GM21825 (cell line): ENCODE results near the gene GSS.

Experiments used
- ATAC-seq: cut with Tn5 transposase; IDR thresholded peaks from one replicate; pipeline ENCODE4 v1.9.1; 2021; ENCODE audit warnings: mild to moderate bottlenecking, moderate library complexity; ENCODE audit not compliant: unreplicated experiment

The GSS gene

DNA sequence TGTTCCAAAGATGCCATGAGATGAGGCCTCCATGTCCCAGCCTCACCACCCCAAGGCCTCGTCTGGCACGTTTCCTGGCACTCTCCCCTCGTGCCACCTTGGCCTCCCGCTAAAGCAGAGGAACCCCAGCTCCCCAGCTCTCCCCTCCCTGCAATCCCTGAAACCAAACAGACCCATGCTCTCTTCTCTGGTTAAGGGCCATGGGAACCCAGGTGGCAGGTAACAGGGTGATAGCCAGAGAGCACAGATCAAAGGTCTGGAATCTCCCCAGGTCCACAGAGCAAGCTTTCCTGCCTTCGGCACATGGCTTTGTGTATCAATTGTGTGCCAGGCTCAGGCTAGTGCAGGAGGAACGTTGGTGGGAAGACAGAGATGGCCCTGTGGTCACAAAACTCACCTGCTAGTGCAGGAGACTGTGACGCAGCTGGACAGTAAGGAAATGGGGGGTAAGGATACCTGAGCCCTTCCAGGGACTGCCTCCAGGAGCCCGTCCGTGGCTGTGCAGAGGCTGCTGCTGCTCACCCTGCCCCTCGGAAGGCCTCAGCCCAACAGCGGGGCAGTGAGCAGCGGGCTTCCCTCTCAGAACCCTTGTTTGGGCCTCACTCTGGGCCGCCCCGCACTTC lies 39.0 kb upstream of the GSS start:
- ATAC-seq: no peak

DNA sequence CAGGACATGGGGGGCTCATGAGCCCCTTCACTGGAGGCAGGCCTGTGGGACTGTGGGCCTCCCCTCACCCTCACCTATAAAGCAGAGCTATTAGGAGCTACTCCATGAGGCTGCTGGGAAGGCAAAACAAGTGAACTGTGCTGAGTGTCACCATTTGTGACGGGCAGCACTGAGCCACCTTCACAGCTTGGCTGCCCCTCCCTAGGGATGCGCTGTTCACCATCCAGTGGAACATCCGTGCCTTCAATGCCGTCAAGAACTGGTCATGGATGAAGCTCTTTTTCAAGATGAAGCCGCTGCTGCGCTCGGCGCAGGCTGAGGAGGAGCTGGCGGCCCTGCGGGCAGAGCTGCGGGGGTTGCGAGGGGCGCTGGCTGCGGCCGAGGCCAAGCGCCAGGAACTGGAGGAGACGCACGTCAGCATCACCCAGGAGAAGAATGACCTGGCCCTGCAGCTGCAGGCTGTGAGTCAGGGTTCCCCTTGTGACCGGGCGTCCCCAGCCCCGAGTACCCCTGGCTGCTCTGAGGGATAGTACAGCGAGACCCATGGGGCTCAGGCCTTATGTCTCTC lies 38.4 kb upstream of the GSS start:
- no peak for ATAC-seq

DNA sequence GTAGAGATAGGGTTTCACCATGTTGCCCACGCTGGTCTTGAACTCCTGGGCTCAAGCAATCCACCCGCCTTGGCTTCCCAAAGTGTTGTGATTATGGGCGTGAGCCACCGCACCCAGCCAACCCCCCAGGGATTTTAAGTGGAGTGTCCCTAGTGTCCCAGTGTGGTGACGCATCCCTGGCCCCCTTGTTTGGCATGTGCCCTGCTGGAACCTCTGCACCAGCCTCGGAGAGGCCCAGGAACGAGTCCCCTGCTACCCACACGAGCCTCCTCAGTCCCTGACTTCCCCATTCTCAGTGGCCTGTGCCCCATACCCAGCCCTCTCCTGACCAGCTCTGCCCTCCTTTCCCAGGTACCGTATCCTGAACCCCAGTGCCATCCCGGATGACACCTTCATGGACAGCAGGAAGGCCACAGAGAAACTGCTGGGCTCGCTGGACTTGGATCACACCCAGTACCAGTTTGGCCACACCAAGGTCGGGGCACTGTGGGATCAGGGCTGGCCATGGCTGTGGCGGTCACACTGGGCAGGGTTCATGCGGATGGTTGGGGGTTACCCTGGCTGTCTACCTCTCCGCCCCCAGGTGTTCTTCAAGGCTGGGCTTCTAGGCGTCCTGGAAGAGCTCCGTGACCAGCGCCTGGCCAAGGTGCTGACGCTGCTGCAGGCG lies 37.3 kb upstream of the GSS start:
- no peak for ATAC-seq

DNA sequence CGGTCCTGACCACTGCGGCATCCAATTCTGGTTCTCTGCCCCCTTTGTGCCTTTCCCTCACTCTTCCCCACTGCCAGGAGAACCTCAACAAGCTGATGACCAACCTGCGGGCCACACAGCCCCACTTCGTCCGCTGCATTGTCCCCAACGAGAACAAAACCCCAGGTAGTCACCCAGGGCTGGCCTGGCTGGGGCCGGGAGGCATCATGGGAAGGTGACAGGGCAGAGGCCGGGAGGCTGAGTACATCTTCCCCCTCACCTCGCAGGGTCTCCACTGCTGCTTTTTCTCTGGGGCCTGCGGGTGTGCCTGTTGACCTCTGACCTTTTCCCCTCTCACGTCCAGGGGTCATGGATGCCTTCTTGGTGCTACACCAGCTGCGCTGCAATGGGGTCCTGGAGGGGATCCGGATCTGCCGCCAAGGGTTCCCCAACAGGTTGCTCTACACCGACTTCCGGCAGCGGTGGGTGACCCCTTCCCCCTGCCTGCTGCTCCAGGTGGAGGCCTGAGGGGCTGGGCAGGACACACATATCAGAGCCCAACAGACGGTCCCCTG lies 35.1 kb upstream of the GSS start:
- ATAC-seq: no peak

DNA sequence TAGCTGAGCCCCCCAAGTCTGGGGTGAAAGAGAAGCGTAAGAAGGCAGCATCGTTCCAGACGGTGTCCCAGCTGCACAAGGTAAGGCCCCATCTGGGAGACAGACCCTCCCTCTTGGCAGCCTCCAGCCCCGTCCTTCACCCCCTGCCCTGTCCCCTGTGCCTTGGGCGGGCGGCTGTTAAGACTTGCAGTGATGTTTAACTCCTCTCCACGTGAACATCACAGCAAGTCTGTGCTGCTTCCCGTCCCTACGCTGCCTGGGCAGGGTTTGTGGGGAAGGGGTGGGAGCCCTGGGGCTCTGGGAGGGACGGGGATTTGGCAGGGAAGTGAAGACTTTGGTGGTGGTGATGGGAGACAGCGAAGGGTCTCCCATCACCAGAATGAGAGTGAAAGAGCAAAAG lies 34.6 kb upstream of the GSS start:
- ATAC-seq: no peak

DNA sequence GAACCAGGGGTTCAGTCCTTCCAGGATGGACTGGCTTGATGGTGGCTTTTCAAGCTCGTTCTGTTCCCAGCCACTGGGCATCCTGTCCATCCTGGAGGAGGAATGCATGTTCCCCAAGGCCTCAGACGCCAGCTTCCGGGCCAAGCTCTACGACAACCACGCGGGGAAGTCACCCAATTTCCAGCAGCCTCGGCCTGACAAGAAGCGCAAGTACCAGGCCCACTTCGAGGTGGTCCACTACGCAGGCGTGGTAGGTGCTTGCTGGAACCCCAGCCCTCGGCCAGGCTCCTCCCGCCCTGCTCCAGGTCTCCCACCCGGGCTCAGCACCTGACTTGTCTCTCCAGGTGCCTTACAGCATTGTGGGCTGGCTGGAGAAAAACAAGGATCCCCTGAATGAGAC lies 34.1 kb upstream of the GSS start:
- no peak for ATAC-seq

DNA sequence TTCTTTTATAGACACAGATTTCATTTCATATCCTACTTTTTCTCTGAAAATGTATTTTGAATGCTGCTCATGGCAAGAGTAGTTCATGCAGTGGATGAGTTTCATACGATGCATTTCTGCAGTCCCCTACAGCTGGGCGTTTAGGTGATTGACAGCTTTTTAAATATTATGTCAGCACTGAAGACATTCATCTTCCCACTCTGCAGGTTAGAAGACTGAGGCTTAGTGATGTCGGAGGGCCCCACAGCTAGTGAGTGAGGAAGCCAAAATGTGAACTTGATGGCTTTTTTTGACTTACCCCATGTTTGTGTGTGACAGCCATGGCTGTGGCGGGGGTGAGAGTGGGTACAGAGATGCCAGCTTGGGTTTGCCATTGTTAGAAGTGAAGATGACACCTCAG lies 33.5 kb upstream of the GSS start:
- ATAC-seq: no peak

DNA sequence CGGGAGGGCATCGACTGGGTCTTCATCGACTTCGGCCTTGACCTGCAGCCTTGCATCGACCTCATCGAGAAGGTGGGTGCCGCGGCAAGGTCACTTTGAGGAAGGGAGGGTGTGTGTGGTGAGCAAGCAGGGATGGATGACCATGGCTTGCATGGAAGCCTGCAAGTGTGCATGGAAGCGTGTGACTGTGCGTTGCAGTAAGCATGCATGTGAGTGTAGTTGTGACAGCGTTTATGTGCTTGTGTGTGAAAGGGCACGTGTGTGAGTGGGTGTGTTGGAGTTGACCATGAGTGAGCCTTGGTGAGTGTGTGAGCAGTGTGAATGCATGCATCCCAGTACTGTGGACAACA lies 32.6 kb upstream of the GSS start:
- ATAC-seq: no peak

DNA sequence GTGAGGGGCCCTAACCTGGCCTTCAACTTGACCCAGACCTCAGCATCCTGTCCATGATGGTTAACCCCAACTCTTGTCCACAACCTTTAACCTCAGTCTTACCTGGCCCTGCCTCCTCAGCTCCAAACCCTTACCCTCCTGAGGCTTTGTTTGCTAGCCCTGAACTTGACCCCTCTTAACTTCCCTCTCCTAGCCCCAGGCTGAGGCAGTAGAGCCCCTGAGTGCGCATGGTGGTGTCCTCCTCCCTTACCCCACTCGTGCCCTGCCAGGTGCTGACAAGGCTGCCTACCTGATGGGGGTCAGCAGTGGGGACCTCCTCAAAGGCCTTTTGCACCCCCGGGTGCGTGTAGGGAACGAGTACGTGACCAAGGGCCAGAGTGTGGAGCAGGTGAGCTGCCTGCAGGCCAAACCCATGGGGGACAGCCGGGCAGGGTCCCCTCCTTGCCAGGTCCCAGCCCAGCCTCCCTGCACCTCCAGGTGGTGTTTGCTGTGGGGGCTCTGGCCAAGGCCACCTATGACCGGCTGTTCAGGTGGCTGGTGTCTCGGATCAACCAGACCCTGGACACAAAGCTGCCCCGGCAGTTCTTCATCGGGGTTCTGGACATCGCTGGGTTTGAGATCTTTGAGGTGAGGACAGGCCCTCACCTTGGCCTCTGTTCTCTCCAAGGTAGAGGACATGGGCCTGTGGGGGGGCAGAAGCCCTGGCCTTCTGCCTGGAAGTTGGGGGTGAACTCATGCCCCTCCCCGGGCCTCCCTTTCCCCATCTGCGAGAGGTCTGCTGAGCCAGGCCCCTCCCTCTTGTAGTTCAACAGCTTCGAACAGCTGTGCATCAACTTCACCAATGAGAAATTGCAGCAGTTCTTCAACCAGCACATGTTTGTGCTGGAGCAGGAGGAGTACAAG lies 31.9 kb upstream of the GSS start:
- no peak for ATAC-seq

DNA sequence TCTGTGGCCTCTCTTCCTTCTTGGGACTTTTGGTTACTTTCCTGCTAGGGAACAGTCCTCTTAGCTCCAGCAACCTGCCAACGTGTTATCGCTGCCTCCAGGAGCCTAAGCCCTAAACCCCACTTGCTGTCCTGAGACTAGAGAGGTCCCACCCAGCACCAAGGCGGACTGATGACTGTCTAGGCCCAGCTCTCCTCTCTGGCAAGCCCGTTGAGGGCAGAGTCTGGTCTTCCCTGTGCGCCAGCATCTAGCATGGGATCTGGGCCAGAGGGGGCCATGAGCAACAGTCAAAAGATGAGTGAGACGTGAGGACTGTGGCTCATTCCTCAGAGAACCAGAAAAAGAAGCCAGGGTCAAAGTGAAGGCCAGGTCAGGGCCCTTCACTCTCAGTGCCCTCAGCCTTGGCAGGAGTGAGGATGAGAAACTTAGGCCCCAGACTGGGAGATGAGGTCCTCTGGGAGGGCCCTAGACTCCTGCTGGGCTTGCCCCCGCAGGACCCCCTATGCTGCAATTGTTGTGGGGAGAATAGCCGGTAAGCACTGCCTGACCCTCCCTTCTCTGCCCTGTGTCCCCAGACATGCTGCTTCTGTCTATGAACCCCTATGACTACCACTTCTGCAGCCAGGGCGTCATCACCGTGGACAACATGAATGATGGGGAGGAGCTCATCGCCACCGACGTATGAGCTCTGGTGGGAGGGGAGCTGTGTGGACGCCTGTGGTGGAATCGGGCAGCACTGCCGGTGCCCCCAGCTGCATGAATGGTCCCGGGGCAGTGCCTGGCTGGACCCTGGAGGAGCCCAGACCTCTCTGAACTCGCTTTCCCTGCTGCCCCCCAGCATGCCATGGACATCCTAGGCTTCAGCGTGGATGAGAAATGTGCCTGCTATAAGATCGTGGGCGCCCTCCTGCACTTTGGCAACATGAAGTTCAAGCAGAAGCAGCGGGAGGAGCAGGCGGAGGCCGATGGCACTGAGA lies 31.0 kb upstream of the GSS start:
- no peak for ATAC-seq

DNA sequence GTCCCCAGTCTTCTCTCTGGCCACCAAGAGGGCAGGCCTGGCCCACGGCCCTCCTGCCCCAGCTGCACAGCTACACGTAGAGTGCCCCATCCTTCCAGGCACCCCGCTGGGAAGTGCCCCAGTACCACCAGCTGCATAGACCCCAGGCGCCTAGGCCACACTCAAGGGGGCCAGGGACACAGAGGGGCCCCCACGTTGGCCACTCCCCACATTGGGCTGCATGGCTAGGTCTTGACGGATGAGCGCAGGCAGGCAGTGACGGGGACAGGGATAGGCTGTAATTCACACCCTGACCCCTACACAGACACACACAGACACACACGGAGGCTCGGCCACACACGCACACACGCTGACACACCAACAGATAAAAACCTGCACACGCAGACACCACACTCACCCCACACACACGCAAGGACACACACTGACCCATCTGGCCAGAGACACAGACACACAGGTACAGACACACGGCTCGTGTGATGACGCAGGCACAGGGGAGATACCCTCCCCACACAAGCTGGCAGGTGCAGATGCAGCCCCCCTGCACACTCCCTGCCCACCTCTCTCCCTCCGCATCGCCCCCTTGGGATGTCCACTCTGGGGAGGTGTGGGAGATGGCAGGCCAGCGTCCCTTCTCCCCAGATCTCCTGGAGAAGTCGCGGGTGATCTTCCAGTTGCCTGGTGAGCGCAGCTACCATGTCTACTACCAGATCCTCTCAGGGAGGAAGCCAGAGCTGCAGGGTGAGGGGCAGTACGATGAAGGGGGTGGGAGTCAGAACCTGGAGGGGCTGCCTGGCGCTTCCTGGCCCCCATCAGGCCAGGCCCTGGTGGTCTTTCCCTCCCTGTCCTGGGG lies 30.1 kb upstream of the GSS start:
- no peak for ATAC-seq

DNA sequence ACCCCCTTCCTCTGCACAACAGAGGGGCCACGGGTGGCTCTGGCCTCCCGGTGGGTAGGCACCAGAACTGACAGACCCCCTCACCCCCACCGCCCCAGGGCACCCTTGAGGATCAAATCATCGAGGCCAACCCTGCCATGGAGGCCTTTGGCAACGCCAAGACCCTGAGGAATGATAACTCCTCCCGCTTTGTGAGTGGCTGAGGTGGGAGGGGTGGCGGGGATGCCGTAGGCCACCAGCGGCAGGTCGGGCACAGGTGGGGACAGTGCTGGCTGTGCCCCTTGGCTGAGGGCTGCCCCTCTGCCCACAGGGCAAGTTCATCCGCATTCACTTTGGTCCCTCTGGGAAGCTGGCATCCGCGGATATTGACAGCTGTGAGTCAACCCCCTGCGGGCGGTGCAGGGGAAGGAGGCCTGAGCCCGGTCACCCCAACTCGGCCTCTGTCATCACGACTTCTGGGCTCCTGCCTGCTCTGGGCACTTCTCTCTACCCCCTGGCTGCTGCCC lies 29.2 kb upstream of the GSS start:
- no peak for ATAC-seq

DNA sequence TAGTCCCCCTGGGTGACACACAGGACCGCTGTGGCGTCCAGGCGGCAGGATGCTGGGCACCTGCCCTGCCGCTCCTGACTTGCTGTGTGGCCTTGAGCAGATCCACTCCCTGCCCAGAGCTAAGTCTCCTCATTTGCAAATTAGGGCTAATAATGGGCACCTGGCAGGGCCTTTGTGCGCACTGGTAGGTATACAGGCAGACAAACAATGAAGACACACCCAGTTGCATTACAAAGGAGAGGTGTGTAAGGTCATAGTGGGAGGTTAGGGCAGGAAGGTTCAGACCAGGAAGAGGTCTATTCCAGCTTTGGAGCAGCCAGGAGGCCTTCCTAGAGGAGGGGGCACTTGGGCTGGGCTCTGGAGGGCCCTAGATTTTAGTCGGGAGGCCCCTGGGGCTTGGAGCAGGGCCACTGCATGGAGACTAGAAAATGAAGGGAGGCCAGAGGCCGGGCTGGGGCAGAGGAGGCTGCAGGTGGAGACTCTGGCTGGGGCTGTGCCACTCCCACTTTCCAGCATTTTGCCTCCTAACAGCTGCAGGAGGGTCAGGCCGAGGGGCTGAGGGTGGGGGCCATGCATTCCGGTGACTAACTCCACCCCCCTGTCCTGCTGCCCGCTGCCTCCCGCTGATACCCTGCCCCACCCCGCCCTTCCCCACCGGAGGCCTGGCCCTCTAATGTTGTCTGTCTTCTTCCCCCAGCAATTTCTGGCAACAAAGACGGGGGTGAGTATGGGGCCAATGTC lies 28.6 kb upstream of the GSS start:
- no peak for ATAC-seq

DNA sequence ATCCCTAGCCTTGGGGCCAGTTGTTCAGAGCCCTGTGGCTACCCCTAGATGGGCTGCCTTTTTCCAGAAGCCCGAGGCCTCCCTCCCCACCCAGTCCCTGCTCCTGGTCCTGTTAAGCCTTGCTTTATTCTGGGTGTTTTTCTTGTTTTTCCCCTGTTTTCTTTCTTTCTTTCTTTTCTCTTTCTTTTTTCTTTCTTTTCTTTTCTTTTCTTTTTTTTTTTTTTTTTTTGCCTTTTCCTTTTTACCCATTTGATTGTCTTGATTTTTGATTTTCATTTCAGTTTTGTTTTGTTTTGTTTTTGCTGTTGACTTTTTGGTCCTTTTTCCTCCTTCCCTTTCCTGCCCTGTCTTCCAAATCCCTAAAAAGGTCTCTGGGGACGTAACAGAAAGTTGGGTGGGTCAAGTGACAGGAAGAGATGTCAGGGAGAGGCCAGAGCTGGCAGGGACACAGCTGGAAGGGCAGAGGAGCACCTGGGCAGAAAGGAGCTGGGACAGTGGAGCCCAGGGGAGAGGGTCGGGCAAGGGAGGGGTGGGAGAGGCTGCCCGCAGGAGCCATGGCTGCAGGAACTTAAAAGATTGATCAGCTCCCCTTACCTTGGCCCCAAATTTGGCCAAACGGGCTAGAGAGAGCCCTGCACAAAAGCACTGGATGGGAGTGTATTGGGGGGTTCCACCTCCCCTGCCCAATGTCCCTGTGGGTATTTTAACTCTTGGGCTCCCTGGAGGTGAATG lies 27.6 kb upstream of the GSS start:
- no peak for ATAC-seq

DNA sequence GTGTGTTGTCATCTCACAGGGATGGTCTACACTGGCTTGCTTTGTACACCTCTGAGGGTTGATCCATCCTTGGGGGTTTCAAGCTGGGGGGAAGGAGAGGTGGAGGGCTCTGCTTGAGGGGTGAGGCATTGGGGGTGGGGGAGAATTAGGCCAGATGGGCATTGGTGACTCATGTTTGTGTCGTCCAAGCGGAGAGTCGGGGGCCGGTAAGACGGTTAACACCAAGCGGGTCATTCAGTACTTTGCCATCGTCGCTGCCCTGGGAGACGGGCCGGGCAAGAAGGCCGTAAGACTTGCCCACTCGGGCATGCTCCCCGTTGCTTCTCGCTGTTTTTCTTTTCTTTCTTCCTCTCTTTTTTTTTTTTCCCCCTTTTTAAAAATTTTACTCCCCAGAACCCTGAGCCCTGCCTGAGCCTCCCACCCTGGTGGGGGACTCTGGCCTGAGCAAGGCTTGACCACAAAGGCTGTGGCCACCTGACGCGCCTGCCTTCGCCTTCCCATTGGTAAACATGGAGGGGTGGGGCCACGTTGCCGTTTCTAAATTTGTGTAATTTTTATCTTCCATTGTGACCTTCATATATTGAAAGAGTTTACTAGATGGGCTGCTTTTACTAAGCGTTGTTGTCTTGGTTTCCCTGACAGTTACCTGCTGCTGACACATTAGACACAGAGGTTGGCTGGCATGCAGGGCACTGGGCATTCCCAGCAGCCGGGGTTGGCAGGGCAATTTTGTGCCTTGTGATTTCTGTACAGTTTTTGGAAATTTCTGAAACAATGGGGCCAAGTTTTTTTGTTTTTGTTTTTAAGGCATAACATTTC lies 26.9 kb upstream of the GSS start:
- ATAC-seq: no peak

DNA sequence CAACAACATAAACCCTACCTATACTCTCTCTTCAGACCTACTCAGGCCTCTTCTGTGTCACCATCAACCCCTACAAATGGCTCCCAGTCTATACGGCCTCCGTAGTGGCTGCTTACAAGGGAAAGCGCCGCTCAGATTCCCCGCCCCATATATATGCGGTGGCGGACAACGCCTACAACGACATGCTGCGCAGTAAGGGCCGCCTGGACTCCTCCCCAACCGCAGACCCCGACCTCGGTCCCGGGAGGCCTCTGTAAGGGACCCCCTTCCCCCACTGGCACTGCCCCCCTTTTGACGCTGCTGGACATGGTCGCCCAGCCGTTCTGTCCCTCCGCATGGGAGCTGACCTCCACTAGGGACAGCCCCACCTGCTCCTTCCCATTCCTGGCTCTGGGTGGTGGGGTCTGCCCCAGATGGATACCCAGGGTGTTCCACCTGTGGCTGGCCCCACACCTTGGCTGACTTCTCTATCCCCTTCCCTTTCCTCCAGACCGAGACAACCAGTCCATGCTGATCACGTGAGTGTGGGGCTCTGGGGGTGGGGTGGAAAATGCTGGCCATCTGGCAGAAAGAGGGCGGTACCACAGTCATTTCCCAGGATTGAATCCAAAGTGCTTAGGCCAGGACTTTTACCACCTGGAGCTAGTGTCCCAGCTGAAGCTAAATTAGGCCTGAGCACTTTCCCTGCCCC lies 25.1 kb upstream of the GSS start:
- ATAC-seq: no peak
